ENCODE data around the gene SSR2. TPM values are rescaled to one million over a fixed set of nuclear protein-coding genes. Genes with fewer than 3 reads are reported as not detected.

Gene SSR2
- polyA plus RNA-seq, 1 of the 3 experiments (the other 2 are of a cell fraction), result 1,136 TPM

DNA sequence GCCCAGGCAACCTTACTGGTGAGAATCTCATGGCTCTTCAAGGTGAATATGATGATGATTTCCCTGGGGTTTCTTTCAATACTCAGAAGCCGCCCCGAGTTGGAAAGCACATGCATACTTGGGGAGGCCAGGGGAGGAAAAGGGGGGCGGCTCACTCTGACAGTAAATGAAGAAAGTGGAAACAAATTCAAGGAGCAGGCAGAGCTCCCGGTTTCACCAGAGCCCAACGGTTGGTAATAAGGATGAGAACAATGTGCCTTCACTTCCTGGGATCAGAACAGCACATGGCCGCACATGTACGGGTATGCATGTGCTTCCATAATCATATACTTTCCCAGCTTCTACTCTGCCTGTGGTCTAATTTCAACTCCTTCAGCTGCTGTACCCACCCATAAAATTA is 38.6 kb downstream of the SSR2 start:
- H3K36me3 ChIP-seq (replicated peaks in 1 of 2; ENCODE audit: control insufficient read depth in 1 of 2, insufficient read depth in 2 of 2, low read length in 1 of 2), result no peaks in the 10 kb centered on the region
- no peak overlapping the region for H2AFZ ChIP-seq (ENCODE audit: low read depth)
- peak overlapping the region in 1 of 2 experiments; percentile 93; a peak in 2 of 4 replicates for H3K27ac ChIP-seq (ENCODE audit: low read depth in 2 of 2, low read length in 1 of 2)
- H3K4me2 ChIP-seq, result peak overlapping the region; percentile 88
- no peaks in the 10 kb centered on the region for H4K20me1 ChIP-seq (ENCODE audit: insufficient read depth)
- H3K9ac ChIP-seq, result no peak overlapping the region; the same call in 1 of the 2 replicates
- no peaks in the 10 kb centered on the region for H3K9me3 ChIP-seq
- CTCF ChIA-PET, result interaction anchor here (3.1 to 6.5 kb wide), 2 partner anchors 44 to 84 kb away, joined by 10 to 41 read pairs; no protein-coding TSS in a partner anchor
- POLR2A ChIA-PET, result interaction anchor here (1.4 kb wide), 1 partner anchor 41 kb away, joined by 4 read pairs; no protein-coding TSS in a partner anchor
- H3F3A ChIP-seq (replicated peaks; ENCODE audit: insufficient read depth), result peaks cover 25% of the 10 kb centered on the region
- TF ChIP-seq ELF1 (IDR thresholded peaks at IDR 0.05) (no peak), FOXJ3 (CRISPR knock-in tag; IDR thresholded peaks at IDR 0.05) (no peak), EP300 (IDR thresholded peaks at IDR 0.05; ENCODE audit: borderline replicate concordance in 1 of 2, low read depth in 1 of 2, low read length in 1 of 2) (no peak), RXRA (IDR thresholded peaks at IDR 0.05; ENCODE audit: borderline replicate concordance, low read depth) (no peak), EZH2phosphoT487 (IDR thresholded peaks at IDR 0.05; ENCODE audit: borderline replicate concordance, low read depth) (no peak), NFIC (IDR thresholded peaks at IDR 0.05; ENCODE audit: borderline replicate concordance) (no peak), FOSL2 (IDR thresholded peaks at IDR 0.05; ENCODE audit: borderline replicate concordance, low read depth) (no peak), GATA2 (CRISPR knock-in tag; IDR thresholded peaks at IDR 0.05) (no peak), YY1 (IDR thresholded peaks at IDR 0.05; ENCODE audit: low read depth) (no peak), SIN3A (IDR thresholded peaks at IDR 0.05; ENCODE audit: borderline replicate concordance, low read depth, low read length) (no peak), RCOR1 (IDR thresholded peaks at IDR 0.05; ENCODE audit: low read length) (no peak)
- TF ChIP-seq, protein P1, sequence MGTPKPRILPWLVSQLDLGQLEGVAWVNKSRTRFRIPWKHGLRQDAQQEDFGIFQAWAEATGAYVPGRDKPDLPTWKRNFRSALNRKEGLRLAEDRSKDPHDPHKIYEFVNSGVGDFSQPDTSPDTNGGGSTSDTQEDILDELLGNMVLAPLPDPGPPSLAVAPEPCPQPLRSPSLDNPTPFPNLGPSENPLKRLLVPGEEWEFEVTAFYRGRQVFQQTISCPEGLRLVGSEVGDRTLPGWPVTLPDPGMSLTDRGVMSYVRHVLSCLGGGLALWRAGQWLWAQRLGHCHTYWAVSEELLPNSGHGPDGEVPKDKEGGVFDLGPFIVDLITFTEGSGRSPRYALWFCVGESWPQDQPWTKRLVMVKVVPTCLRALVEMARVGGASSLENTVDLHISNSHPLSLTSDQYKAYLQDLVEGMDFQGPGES (IDR thresholded peaks at IDR 0.05; ENCODE audit: low read depth, low read length), result no peak
- TF ChIP-seq, protein P2, sequence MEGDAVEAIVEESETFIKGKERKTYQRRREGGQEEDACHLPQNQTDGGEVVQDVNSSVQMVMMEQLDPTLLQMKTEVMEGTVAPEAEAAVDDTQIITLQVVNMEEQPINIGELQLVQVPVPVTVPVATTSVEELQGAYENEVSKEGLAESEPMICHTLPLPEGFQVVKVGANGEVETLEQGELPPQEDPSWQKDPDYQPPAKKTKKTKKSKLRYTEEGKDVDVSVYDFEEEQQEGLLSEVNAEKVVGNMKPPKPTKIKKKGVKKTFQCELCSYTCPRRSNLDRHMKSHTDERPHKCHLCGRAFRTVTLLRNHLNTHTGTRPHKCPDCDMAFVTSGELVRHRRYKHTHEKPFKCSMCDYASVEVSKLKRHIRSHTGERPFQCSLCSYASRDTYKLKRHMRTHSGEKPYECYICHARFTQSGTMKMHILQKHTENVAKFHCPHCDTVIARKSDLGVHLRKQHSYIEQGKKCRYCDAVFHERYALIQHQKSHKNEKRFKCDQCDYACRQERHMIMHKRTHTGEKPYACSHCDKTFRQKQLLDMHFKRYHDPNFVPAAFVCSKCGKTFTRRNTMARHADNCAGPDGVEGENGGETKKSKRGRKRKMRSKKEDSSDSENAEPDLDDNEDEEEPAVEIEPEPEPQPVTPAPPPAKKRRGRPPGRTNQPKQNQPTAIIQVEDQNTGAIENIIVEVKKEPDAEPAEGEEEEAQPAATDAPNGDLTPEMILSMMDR (IDR thresholded peaks at IDR 0.05), result no peak
- TF ChIP-seq, protein P3, sequence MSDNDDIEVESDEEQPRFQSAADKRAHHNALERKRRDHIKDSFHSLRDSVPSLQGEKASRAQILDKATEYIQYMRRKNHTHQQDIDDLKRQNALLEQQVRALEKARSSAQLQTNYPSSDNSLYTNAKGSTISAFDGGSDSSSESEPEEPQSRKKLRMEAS (IDR thresholded peaks at IDR 0.05; ENCODE audit: low read depth), result no peak
- 95% methylated on average over 7 of the region's 7 CpGs for WGBS (ENCODE audit: low lambda C conversion rate)
- DNase-seq, result no peak
- peaks cover 14 to 47% of the 10 kb centered on the region in 2 experiments for H3K4me1 ChIP-seq (ENCODE audit: control insufficient read depth in 1 of 2, insufficient read depth in 2 of 2, low read depth in 1 of 2, low read length in 1 of 2)
- H3K79me2 ChIP-seq (ENCODE audit: insufficient read depth), result peaks cover 54% of the 10 kb centered on the region
- peak overlapping the region in 1 of 2 experiments; percentile 35; a peak in 2 of 4 replicates for H3K4me3 ChIP-seq (ENCODE audit: low read depth in 2 of 2, low read length in 1 of 2)
- H3K9me2 ChIP-seq, result no peaks in the 10 kb centered on the region
- no peaks in the 10 kb centered on the region for H3K27me3 ChIP-seq (ENCODE audit: insufficient read depth)
